Activated naive CD4-positive, alpha-beta T cell treated with anti-CD3 and anti-CD28 coated beads for 36 hours (primary cell): Measurements from ENCODE around the gene ITGA2B. TPM values are rescaled to one million over a fixed set of nuclear protein-coding genes. Genes with fewer than 3 reads are reported as not detected.
A peak's percentile ranks its signal among the peaks of the same experiment; 100 is the strongest.
"Not testable (repeated sequence)": the region's sequence is repeated elsewhere in the genome, so short reads cannot be mapped to it uniquely, and the experiment has no call there.

Source experiments
- CTCF ChIA-PET: fragments of 350-600 bp; sonication (Branson Sonifier 250); formaldehyde crosslinking; loops from one replicate; lab custom pipeline; 2021; ENCODE audit warnings: antibody characterized with exemption; lab: Charles Lee
- DNase-seq: peaks from one replicate; pipeline ENCODE4 v3.0.0-alpha.2; 2020
- H3K27ac Mint-ChIP-seq: one replicate; pipeline ENCODE4 v1.8.0; 2021; ENCODE audit warnings: mild to moderate bottlenecking, mixed read lengths
- H3K27me3 Mint-ChIP-seq: one replicate; pipeline ENCODE4 v1.8.0; 2021; ENCODE audit warnings: low read depth, mixed read lengths
- H3K36me3 Mint-ChIP-seq: one replicate; pipeline ENCODE4 v1.8.0; 2021; ENCODE audit warnings: low read depth, mixed read lengths
- H3K4me1 Mint-ChIP-seq: one replicate; pipeline ENCODE4 v1.8.0; 2021; ENCODE audit warnings: low read depth, mixed read lengths
- H3K4me3 Mint-ChIP-seq: one replicate; pipeline ENCODE4 v1.8.0; 2021; ENCODE audit warnings: mild to moderate bottlenecking, moderate library complexity, mixed read lengths
- H3K9me3 Mint-ChIP-seq: one replicate; pipeline ENCODE4 v1.8.0; 2021; ENCODE audit warnings: mixed read lengths
- intact Hi-C: fragments of 100-400 bp; cut with micrococcal nuclease; formaldehyde crosslinking; loops from one replicate; pipeline ENCODE4 v1.15.1; 2023
- total RNA-seq, 2 experiments: library from RNA; stranded (reverse); gene quantifications; one replicate each; pipeline ENCODE4 v1.2.3, GENCODE V29; 2021

The ITGA2B gene
- total RNA-seq, 2 experiments from 2014 or later, result 0.31 to 1.1 TPM

- intact Hi-C loops, result loop anchor here (1.0 kb wide), 2 partner anchors 121 to 128 kb away; no protein-coding TSS in a partner anchor
- CTCF ChIA-PET, result interaction anchor here (0.6 to 5.0 kb wide), 25 partner anchors 10 to 193 kb away, joined by 3 to 64 read pairs (median 4); partner anchors contain the start of genes GRN, RUNDC3A and TMUB2
- Mint-ChIP-seq H3K4me3 (no peak overlapping the region), H3K27ac (no peak overlapping the region), H3K36me3 (no peaks in the 10 kb centered on the region), H3K4me1 (peaks cover 14% of the 10 kb centered on the region), H3K9me3 (no peaks in the 10 kb centered on the region), H3K27me3 (no peaks in the 10 kb centered on the region)
- DNase-seq, result peak; percentile 87
These were observed 58.1 kb downstream of the ITGA2B start for GRCh38 chr17:44331249-44331760.

- H3K4me3 Mint-ChIP-seq, DNase-seq, intact Hi-C loops, H3K36me3 Mint-ChIP-seq, H3K27ac Mint-ChIP-seq, H3K27me3 Mint-ChIP-seq, H3K9me3 Mint-ChIP-seq: not testable (repeated sequence)
- CTCF ChIA-PET, result interaction anchor here (0.7 to 5.0 kb wide), 13 partner anchors 11 to 145 kb away, joined by 3 to 64 read pairs (median 5); partner anchors contain the start of genes GRN, RUNDC3A and TMUB2
- H3K4me1 Mint-ChIP-seq, result peaks cover 20% of the 10 kb centered on the region
These were observed 59.2 kb downstream of the ITGA2B start for GRCh38 chr17:44330263-44330662.

GRCh38 chr17:44329516-44329915 is 59.9 kb downstream of the ITGA2B start:
- CTCF ChIA-PET, result interaction anchor here (1.6 to 5.0 kb wide), 4 partner anchors 12 to 128 kb away, joined by 5 to 64 read pairs (median 9); no protein-coding TSS in a partner anchor
- DNase-seq, H3K27me3 Mint-ChIP-seq, H3K4me3 Mint-ChIP-seq, H3K36me3 Mint-ChIP-seq, H3K9me3 Mint-ChIP-seq, H3K27ac Mint-ChIP-seq: not testable (repeated sequence)
- H3K4me1 Mint-ChIP-seq, result peaks cover 20% of the 10 kb centered on the region
- intact Hi-C loops, result loop anchor here (5.0 kb wide), 1 partner anchor 262 kb away; the partner anchor contains the start of gene LSM12

- peaks cover 30% of the 10 kb centered on the region for H3K4me1 Mint-ChIP-seq
- DNase-seq, result no peak
- H3K27me3 Mint-ChIP-seq, result no peaks in the 10 kb centered on the region
- CTCF ChIA-PET, result interaction anchor here (1.2 to 1.8 kb wide), 4 partner anchors 14 to 124 kb away, joined by 3 to 5 read pairs (median 4); partner anchors contain the start of gene GRN
- no peak overlapping the region for H3K27ac Mint-ChIP-seq
- no peaks in the 10 kb centered on the region for H3K9me3 Mint-ChIP-seq
- H3K36me3 Mint-ChIP-seq, result no peaks in the 10 kb centered on the region
- peak overlapping the region; percentile 1 for H3K4me3 Mint-ChIP-seq
- intact Hi-C loops, result loop anchor here (5.0 kb wide), 1 partner anchor 261 kb away; the partner anchor contains the start of gene LSM12
These were observed 61.6 kb downstream of the ITGA2B start for GRCh38 chr17:44327715-44328449.

- H3K36me3 Mint-ChIP-seq, result peaks cover 1% of the 10 kb centered on the region
- peak overlapping the region; percentile 69 for H3K4me3 Mint-ChIP-seq
- H3K27me3 Mint-ChIP-seq, result no peaks in the 10 kb centered on the region
- peaks cover 36% of the 10 kb centered on the region for H3K4me1 Mint-ChIP-seq
- DNase-seq, result peak; percentile 94
- intact Hi-C loops, result loop anchor here (1.0 to 5.0 kb wide), 2 partner anchors 18 to 260 kb away; partner anchors contain the start of genes GRN and LSM12
- CTCF ChIA-PET, result interaction anchor here (1.1 kb wide), 1 partner anchor 117 kb away, joined by 6 read pairs; no protein-coding TSS in a partner anchor
- peak overlapping the region; percentile 85 for H3K27ac Mint-ChIP-seq
- no peaks in the 10 kb centered on the region for H3K9me3 Mint-ChIP-seq
These were observed 62.5 kb downstream of the ITGA2B start for GRCh38 chr17:44326861-44327444.

- intact Hi-C loops, result loop anchor here (1.0 to 5.0 kb wide), 4 partner anchors 106 to 257 kb away; partner anchors contain the start of genes HROB and LSM12
- peak within 1 kb of the TSS; percentile 87 for H3K4me3 Mint-ChIP-seq
- peak within 1 kb of the TSS; percentile 87 for H3K27ac Mint-ChIP-seq
- CTCF ChIA-PET, result interaction anchor here (0.9 to 1.6 kb wide), 3 partner anchors 103 to 115 kb away, joined by 3 read pairs; no protein-coding TSS in a partner anchor
- peak; percentile 93 for DNase-seq
- peaks cover 30% of the 10 kb centered on the region for H3K4me1 Mint-ChIP-seq
- H3K27me3 Mint-ChIP-seq, result no peaks in the 10 kb centered on the region
- peaks cover 1% of the 10 kb centered on the region for H3K36me3 Mint-ChIP-seq
- no peaks in the 10 kb centered on the region for H3K9me3 Mint-ChIP-seq
These were observed 64.7 kb downstream of the ITGA2B start, which contains the start of gene SLC25A39 for GRCh38 chr17:44324571-44325275. Gene SLC25A39, minus strand, starts transcription at chr17:44324823. Its CDS starts 1,261 bp downstream, at chr17:44323562.

- DNase-seq, result no peak
- CTCF ChIA-PET, result interaction anchor here (0.9 to 1.6 kb wide), 3 partner anchors 103 to 114 kb away, joined by 3 read pairs; no protein-coding TSS in a partner anchor
- Mint-ChIP-seq H3K9me3 (no peaks in the 10 kb centered on the region), H3K4me3 (peak overlapping the region; percentile 83), H3K27ac (no peak overlapping the region), H3K36me3 (peaks cover 6% of the 10 kb centered on the region), H3K27me3 (no peaks in the 10 kb centered on the region), H3K4me1 (peaks cover 30% of the 10 kb centered on the region)
- intact Hi-C loops, result loop anchor here (1.0 to 2.0 kb wide), 2 partner anchors 113 to 183 kb away; partner anchors contain the start of gene HROB
These were observed 65.3 kb downstream of the ITGA2B start for GRCh38 chr17:44324092-44324570.

GRCh38 chr17:44323359-44324091 is 65.9 kb downstream of the ITGA2B start:
- no peak overlapping the region for H3K27ac Mint-ChIP-seq
- peak overlapping the region; percentile 83 for H3K4me3 Mint-ChIP-seq
- no peaks in the 10 kb centered on the region for H3K27me3 Mint-ChIP-seq
- no peaks in the 10 kb centered on the region for H3K9me3 Mint-ChIP-seq
- intact Hi-C loops, result loop anchor here (1.0 to 2.0 kb wide), 2 partner anchors 113 to 182 kb away; partner anchors contain the start of gene HROB
- peaks cover 6% of the 10 kb centered on the region for H3K36me3 Mint-ChIP-seq
- CTCF ChIA-PET, result interaction anchor here (0.6 to 1.6 kb wide), 3 partner anchors 40 to 107 kb away, joined by 3 read pairs; partner anchors contain the start of gene FAM171A2
- no peak for DNase-seq
- H3K4me1 Mint-ChIP-seq, result peaks cover 30% of the 10 kb centered on the region

- Mint-ChIP-seq H3K36me3 (peaks cover 6% of the 10 kb centered on the region), H3K4me3 (no peak overlapping the region), H3K4me1 (peaks cover 26% of the 10 kb centered on the region), H3K9me3 (no peaks in the 10 kb centered on the region), H3K27ac (no peak overlapping the region), H3K27me3 (peaks cover 4% of the 10 kb centered on the region)
- DNase-seq, result no peak
- CTCF ChIA-PET, result no interaction called here
- intact Hi-C loops, result no loop called here
These were observed 67.1 kb downstream of the ITGA2B start for GRCh38 chr17:44322236-44322895.
